Right kidney (tissue), 1 donor: ENCODE data around the gene GREB1.

Experiments used
- DNase-seq: peaks from one replicate; pipeline ENCODE4 v3.0.0-alpha.2; 2016

GREB1 gene

GRCh38 chr2:11508279-11508678, 25.6 kb upstream of the GREB1 start:
- DNase-seq, result no peak

DNA sequence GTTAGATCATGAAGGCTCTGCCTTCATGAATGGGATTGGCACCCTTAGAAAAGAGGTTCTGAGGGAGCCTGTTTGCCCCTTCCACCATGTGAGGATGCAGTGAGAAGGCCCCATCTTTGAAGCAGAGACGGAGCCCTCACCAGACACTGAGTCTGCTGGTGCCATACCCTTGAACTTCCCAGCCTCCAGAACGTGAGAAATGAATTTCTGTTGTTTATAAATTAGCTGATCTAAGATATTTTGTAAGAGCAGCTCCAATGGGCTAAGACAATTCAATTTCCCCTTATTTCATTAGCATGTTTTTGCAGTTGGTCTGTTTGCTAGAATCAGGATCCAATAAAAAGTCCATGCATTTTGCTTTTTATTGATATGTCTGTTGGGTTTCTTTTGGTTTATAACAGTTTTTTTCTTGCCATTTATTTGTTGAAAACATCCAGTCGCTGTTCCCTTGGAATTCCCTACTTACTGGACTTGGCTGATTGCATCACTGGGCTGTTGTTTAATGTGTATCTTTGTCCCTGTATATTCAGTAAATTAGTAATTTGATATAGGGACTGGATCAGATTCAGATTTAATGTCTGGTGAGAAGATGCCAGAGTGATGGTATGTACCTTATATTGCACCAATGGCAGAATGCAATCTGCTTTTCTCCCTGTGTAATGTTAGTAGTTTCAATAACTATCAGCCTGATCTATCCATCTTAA, 24.0 kb upstream of the GREB1 start:
- no peak for DNase-seq

DNA sequence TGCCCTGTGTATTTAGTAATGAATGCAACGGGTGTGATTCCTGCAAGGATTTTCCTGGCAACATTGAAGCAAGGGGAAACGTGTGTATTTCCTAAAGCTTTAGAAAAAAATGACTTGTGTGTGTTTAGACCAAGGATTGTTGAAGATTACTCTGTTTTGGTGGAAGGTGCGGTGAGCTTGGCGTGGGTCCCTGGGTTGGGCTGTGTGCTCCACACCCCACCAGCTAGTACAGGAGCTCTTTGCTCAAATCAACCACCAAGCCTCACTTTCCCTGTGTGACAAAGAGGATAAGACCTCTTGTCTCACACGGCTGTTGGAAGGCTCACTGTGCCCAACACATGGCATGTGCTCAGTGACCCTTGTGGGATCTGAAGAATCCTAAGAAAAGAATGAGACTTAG, 21.4 kb upstream of the GREB1 start:
- DNase-seq, result no peak

GRCh38 chr2:11513319-11513718, 20.5 kb upstream of the GREB1 start:
- no peak for DNase-seq

DNA sequence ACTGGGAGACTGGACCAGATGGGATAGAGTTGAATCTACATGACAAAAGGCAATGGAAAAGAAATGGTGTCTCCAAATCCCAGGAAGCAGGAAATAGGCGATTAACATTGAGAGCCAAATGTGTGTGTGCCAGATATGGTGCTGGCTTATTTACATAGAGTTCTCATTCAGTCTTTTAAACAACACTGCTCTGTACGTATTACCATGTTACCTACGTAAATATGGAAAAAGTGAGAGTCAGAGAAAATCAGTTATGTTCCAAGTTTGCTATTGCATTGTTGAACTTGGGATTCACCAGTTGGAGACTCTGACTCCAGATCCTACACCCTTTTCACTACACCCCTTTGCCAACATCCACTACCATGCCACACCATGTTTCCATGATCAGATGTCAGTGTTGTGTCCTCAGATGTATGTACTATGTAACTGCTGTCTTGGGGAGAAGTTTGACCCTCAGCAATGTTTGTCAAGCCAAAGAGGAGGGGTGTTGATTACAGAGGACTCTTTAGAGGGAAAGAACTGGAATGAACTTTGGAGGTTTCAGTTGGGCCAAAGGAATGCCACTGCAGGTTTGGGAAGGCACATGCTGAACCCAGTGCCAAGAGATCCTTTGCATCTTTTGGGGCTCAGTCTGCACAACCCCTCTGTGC, 19.6 kb upstream of the GREB1 start:
- no peak for DNase-seq

DNA sequence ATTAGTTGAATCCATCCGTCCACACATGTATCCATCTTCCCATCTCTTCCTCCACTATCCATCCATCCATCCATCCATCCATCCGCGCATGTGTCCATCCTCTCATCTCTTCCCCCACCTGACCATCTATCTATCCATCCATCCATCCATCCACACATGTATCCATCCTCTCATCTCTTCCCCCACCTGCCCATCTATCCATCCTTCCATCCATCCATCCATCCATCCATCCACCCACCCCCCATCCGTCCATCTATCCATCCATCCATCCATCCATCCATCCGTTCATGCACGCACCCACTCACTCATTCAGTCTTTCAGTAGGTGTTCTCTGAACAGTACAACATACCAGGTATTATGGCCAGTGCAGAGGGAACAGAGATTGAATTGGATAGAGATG, 18.9 kb upstream of the GREB1 start:
- DNase-seq, result no peak

- DNase-seq, result no peak
Measured at GRCh38 chr2:11515490-11515981, 18.3 kb upstream of the GREB1 start.

GRCh38 chr2:11516984-11517648, 16.7 kb upstream of the GREB1 start:
- DNase-seq, result no peak

- no peak for DNase-seq
Measured at GRCh38 chr2:11517906-11518305, 15.9 kb upstream of the GREB1 start.

DNA sequence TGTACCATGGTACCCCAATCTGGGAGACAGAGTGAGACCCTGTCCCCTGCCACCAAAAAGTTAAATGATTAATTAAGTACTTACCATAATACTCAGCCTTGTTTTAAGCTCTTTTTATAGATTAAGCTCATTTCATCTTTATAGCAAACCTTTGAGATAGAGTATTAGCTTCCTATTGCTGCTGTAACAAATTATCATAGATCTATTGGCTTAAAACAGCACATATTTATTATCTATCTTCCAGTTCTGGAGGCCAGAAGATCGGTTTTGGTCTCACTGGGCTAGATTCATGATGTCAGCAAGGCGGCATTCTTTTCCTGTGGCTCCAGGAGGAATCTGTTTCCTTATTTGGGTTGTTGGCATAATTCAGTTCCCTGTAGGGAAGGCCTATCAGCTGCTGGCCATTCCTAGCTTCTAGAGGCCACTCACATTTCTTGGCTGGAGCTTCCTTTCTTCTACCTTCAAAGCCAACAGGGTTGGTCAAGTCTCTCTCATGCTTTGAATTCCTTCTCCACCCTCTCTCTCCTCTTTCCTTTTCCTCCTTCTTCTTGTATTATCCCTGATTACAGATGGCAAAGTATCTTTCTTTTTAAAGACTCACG, 13.7 kb upstream of the GREB1 start:
- DNase-seq, result no peak

GRCh38 chr2:11521775-11522174, 12.1 kb upstream of the GREB1 start:
- no peak for DNase-seq

DNA sequence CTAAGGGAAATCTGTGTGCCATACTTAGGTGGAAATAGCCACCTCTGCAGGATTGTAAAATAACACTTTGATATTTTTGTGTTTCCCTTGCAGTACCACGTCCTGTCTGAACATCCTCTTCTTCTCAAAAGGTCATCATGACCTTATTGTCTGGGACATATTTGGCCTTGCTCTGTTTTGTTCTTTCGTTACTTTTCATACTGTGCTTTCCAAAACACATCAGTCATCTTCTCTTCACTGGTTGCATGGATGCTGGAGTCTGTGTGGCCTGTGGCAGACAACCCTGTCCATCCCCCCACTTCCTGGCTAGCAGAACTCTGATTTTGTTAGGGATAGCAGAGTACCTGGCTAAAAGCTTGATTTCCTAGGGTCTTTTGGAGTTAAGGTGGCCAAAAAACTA, 9.4 kb upstream of the GREB1 start:
- no peak for DNase-seq

GRCh38 chr2:11525762-11526161, 8.1 kb upstream of the GREB1 start:
- DNase-seq, result no peak

DNA sequence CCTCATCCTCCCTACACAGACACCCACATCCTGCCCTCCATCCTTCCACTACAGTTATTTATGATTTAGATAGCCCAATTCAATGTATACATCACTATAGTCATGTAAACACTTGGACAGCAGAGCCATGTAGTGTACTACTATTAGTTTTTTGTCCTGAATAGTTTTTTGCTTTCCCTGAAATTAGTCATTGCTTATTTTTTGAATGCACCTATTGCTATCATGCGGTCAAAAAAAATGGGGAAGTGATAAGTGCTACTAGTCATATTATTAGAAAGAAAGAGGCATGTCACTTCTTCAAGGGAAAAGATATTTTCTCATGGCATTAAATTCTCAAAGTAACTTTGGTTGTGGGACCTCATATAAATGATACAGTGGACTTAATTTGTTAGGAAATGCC, 6.8 kb upstream of the GREB1 start:
- no peak for DNase-seq

GRCh38 chr2:11528228-11528627, 5.6 kb upstream of the GREB1 start:
- no peak for DNase-seq

DNA sequence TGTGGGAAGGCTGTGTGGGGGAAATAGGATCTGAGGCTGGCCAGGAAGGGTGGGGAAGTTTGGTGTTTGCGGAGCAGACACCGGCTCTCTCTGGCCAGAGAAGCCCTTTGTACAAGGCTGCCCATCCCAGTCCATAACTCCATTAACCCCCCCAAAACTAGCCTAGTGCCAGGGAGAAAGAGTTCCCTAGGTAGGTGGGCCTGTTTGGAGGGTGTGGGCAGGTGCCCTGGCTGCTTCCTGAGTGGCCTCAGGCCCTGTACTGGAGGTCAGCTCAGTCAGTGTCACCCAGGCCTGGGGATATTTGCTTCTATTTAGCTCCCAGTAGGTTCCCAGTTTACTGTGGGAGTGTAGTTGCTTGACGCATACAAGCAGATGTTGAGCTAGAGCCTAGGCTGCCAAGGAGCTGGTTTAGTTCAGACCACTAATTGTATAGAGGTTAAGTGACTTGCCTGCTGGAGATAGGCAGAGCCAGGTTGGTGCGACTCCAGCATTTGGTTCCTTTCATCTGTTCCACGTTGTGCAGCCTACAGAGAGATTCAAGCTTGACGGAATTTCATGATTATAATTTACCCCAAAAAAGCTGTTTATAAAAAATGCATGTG, 2.9 kb upstream of the GREB1 start:
- no peak for DNase-seq

DNA sequence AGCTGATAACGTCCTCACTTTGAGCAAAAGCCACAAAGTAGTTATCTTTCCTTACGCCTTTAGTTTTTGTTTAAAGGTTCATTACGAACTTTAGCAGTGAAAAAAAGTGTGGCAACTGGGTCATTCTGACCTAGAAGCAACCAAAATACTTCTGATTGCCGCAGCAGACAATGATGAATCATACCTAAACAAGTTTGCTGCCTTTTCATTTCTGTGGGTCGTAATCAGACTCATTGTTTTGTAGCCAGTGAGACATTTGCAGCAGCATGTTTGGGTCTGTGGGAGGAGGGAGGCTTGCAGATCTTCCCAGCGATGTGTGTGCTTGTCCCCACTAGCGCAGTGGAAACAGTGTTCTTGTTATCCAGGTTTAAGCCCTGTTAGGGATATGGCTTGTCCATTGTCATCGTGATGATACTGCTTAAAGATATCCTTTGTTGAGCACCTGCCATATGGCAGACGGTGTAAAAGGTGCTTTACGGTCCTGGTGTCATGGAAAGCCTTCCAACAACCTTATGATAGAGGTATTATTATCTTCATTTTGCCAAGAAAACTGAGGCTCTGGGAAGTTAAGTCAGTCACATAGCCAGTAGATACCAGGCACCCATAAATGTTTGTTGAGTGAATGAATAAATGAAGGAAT, 1.3 kb upstream of the GREB1 start:
- no peak for DNase-seq

DNA sequence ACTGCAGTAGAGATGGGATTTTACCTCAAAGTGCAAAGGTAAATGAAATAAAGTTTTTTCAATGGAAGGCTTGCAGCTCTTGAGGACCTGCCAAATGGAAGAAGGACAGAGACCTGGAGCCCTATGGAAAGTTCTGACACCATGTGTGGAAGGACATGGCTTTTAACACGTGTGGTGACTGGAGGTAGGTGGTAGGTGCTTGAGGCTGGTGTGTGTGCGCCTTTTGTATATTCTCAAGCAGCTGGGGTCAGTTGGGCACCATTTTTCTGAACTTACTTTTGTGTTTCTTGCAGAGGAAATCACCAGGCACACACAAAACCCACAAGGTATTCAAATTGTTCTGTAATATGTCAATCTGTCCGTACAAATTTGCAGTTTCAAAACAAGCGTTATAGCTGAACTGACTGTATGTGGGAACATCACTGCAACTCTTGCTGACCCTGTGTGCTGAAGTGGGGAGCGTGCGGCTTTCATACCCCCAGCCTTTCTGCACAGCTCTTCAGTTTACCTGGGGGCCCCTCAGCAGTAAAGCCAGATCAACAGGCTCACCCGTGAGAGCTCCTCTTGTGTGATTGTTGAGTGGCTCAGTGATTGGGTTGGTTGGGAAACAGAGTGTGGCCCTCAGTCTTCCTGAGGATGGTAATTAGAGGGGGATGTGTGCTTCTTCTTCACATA, 363 bp downstream of the GREB1 start:
- DNase-seq, result no peak

GRCh38 chr2:11534746-11535484, 1.1 kb downstream of the GREB1 start:
- DNase-seq, result no peak

DNA sequence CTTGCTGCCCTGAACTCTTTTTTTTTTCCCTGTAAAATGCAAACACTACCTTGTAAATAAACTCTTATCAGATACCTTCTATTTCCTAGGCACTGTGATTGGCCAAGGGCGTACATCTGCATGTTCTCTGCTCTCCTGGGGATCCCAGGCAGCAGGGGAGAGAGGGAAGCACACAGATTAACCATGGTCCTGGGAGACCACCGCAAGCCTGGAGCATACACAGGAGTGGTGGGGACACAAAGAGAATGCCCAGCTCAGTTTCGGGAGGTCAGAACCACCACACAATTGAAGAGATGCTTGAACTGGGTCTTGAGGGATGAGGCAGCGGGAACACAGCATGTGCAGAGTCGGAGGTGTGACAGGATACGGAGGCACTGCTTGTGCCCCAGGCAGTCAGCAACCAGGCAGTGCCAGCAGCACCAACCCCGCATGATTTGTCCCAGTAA, 2.1 kb downstream of the GREB1 start:
- no peak for DNase-seq

GRCh38 chr2:11537951-11538350, 4.1 kb downstream of the GREB1 start:
- DNase-seq, result no peak
